ENCODE data around the gene TAOK2.

DNA sequence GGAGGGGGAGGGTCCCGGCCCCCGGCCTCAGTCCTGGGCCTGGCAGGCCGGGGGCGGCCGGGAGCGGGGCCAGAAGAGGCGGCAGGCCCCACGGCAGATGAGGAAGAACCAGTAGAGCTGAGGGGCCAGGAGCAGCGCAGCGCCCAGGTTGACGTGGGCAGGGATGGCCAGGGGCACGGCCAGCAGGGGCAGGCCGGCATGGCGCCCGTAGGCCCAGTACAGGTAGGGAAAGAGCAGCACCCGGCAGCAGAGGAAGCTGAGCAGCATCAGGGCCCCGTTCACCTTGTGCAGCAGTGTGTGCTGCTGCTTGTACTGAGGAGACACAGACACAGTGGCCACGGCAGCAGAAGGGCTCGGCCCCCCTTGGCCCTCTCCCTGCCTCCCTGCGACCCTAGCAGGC lies 51.5 kb downstream of the TAOK2 start:
- no peak for TF ChIP-seq POLR2A (IDR thresholded peaks at IDR 0.05)
- TF ChIP-seq, protein P1, sequence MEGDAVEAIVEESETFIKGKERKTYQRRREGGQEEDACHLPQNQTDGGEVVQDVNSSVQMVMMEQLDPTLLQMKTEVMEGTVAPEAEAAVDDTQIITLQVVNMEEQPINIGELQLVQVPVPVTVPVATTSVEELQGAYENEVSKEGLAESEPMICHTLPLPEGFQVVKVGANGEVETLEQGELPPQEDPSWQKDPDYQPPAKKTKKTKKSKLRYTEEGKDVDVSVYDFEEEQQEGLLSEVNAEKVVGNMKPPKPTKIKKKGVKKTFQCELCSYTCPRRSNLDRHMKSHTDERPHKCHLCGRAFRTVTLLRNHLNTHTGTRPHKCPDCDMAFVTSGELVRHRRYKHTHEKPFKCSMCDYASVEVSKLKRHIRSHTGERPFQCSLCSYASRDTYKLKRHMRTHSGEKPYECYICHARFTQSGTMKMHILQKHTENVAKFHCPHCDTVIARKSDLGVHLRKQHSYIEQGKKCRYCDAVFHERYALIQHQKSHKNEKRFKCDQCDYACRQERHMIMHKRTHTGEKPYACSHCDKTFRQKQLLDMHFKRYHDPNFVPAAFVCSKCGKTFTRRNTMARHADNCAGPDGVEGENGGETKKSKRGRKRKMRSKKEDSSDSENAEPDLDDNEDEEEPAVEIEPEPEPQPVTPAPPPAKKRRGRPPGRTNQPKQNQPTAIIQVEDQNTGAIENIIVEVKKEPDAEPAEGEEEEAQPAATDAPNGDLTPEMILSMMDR (IDR thresholded peaks at IDR 0.05), result no peak

Data from uterus (tissue), 2 donors.